Measurements from ENCODE around the gene ERP44. TPM values are rescaled to one million over a fixed set of nuclear protein-coding genes. Genes with fewer than 3 reads are reported as not detected.

ERP44 gene
- total RNA-seq, 1 donor from 2014 or later: 18.3 TPM

DNA sequence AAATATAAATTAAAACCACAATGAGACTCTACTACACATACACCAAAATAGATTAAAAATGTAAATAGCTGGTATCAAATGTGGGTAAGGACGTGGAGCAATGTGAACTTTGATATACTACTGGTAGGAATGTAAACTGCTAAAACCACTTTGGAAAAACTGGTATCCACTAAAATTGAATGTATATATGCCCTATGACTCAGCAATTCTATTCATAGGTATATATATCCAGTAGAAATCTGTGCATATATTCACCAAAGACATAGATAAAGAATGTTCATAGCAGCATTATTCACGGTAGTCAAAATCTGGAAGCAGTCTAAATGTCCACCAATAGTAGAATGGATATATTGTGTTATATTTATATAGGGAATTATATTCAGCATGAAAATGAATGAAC is 85.2 kb downstream of the ERP44 start:
- Mint-ChIP-seq H3K27ac (peak overlapping the region; percentile 30), H3K9me3 (peaks cover 7% of the 10 kb centered on the region), H3K4me1 (peaks cover 4% of the 10 kb centered on the region), H3K27me3 (ENCODE audit: low read depth) (no peaks in the 10 kb centered on the region), H3K4me3 (no peak overlapping the region), H3K36me3 (peaks cover 26% of the 10 kb centered on the region)
- TF ChIP-seq, protein P1, sequence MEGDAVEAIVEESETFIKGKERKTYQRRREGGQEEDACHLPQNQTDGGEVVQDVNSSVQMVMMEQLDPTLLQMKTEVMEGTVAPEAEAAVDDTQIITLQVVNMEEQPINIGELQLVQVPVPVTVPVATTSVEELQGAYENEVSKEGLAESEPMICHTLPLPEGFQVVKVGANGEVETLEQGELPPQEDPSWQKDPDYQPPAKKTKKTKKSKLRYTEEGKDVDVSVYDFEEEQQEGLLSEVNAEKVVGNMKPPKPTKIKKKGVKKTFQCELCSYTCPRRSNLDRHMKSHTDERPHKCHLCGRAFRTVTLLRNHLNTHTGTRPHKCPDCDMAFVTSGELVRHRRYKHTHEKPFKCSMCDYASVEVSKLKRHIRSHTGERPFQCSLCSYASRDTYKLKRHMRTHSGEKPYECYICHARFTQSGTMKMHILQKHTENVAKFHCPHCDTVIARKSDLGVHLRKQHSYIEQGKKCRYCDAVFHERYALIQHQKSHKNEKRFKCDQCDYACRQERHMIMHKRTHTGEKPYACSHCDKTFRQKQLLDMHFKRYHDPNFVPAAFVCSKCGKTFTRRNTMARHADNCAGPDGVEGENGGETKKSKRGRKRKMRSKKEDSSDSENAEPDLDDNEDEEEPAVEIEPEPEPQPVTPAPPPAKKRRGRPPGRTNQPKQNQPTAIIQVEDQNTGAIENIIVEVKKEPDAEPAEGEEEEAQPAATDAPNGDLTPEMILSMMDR (IDR thresholded peaks at IDR 0.05; ENCODE audit: unreplicated experiment): no peak
- DNase-seq (ENCODE audit: low spot score in 2 of 2, unreplicated experiment in 2 of 2): no peak

DNA sequence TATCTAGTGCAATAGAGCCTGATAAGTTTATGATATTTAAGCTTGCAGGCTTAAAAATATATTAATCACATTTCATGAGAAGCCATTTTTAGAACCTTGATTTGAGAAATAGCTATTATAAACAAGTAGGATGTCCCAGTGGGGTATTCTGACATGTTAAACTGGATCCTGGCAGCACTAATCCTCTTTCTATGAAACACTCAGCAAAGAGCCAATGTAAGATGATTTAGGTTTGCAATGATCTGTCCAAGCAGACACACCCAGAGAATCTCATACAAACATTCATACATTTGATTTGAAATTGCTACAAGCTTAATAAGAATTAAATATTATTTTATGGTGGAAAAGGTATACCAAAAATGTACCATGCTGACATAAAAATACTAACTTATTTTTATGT is 86.5 kb downstream of the ERP44 start:
- no peaks in the 10 kb centered on the region for H3K27me3 Mint-ChIP-seq (ENCODE audit: low read depth)
- H3K4me3 Mint-ChIP-seq: no peak overlapping the region
- TF ChIP-seq, protein P1 (IDR thresholded peaks at IDR 0.05; ENCODE audit: unreplicated experiment): no peak

DNA sequence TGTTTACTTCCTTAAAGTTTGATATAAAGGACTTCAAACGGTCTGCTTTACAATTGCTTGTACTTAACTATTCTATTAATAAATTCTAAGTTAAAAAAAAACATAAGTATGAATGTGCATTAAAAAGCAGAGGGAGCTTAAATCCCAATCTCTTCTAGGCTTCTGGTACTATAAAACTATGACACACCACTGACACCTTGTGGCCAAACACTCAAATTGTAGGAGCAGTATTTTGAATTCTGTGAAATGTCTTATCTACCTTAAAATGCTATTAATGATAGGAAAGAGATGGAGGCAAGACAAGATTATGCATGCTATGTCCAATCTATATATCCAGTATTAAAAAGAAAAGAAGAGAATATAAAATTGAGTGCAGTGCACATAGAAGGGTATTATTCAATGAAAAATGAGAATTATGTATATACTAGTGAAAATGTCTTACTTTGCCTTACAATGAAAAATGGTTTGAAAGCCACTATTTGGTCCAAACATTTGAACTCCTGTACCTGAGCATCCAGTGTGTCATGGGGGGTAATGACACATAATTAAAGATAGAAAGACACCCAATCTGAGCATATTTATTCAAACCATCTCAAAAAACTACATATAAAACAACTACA is 87.6 kb downstream of the ERP44 start:
- no peak for DNase-seq (ENCODE audit: low spot score in 2 of 2, unreplicated experiment in 2 of 2)

More for the DNA sequence above, 86.5 kb downstream of the ERP44 start:
- H3K9me3 Mint-ChIP-seq: peaks cover 7% of the 10 kb centered on the region
- no peak overlapping the region for H3K27ac Mint-ChIP-seq
- H3K4me1 Mint-ChIP-seq: peaks cover 4% of the 10 kb centered on the region
- no peak for DNase-seq (ENCODE audit: low spot score in 2 of 2, unreplicated experiment in 2 of 2)
- peaks cover 23% of the 10 kb centered on the region for H3K36me3 Mint-ChIP-seq

DNA sequence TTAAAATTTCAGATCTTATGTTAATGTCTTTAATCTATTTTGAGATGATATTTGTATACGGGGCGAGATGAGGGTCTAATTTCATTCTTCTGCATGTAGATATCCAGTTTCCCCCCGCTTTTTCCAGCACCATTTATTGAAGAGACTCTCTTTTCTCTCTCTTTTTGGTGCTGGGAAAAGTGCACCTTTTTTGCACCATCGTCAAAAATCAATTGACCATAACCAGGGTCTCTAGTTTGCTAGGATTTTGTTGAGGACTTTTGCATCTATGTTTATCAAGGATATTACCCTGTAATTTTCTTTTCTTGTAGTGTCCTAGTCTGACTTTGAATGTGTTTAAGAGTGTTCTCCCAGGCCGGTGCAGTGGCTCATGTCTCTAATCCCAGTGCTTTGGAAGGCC is 99.0 kb downstream of the ERP44 start:
- H3K9me3 Mint-ChIP-seq: peaks cover 47% of the 10 kb centered on the region
- H3K36me3 Mint-ChIP-seq: peaks cover 69% of the 10 kb centered on the region
- H3K4me1 Mint-ChIP-seq: no peaks in the 10 kb centered on the region
- no peak overlapping the region for H3K4me3 Mint-ChIP-seq
- TF ChIP-seq, protein P1 (IDR thresholded peaks at IDR 0.05; ENCODE audit: unreplicated experiment): no peak
- H3K27me3 Mint-ChIP-seq (ENCODE audit: low read depth): no peaks in the 10 kb centered on the region
- no peak overlapping the region for H3K27ac Mint-ChIP-seq
- no peak for DNase-seq (ENCODE audit: low spot score in 2 of 2, unreplicated experiment in 2 of 2)

More for the DNA sequence above, 87.6 kb downstream of the ERP44 start:
- H3K4me3 Mint-ChIP-seq: no peak overlapping the region
- H3K27me3 Mint-ChIP-seq (ENCODE audit: low read depth): no peaks in the 10 kb centered on the region
- peaks cover 24% of the 10 kb centered on the region for H3K36me3 Mint-ChIP-seq
- H3K4me1 Mint-ChIP-seq: peaks cover 4% of the 10 kb centered on the region
- peaks cover 7% of the 10 kb centered on the region for H3K9me3 Mint-ChIP-seq
- TF ChIP-seq, protein P1 (IDR thresholded peaks at IDR 0.05; ENCODE audit: unreplicated experiment): peak; percentile 60
- no peak overlapping the region for H3K27ac Mint-ChIP-seq

DNA sequence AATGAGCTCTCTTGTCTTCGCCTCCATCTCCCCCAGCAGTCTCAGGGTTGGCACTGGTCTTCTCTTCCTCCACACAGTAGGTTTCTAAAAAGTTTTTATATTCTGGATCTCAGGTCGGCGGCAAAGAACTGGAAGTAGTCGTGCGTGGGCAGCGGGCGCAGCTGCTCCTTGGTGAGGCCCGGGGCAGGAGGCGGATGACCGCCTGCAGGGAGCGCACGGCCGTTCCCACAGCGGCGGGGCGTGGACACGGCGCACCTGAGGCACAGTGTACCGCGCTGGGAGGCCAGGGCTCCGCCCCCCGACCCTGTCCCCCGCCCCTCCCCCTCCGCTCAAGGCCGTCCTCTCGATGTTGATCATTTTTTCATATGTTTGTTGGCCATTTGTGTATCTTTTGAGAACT is 99.9 kb downstream of the ERP44 start:
- no peak overlapping the region for H3K4me3 Mint-ChIP-seq
- no peaks in the 10 kb centered on the region for H3K27me3 Mint-ChIP-seq (ENCODE audit: low read depth)
- peaks cover 72% of the 10 kb centered on the region for H3K36me3 Mint-ChIP-seq
- H3K27ac Mint-ChIP-seq: no peak overlapping the region
- TF ChIP-seq, protein P1 (IDR thresholded peaks at IDR 0.05; ENCODE audit: unreplicated experiment): no peak
- peaks cover 55% of the 10 kb centered on the region for H3K9me3 Mint-ChIP-seq
- no peaks in the 10 kb centered on the region for H3K4me1 Mint-ChIP-seq
- no peak for DNase-seq (ENCODE audit: low spot score in 2 of 2, unreplicated experiment in 2 of 2)
